ENCODE measurements around the gene OR5L2.
"Not testable (repeated sequence)": the region's sequence is repeated elsewhere in the genome, so short reads cannot be mapped to it uniquely, and the experiment has no call there.

OR5L2 gene

DNA sequence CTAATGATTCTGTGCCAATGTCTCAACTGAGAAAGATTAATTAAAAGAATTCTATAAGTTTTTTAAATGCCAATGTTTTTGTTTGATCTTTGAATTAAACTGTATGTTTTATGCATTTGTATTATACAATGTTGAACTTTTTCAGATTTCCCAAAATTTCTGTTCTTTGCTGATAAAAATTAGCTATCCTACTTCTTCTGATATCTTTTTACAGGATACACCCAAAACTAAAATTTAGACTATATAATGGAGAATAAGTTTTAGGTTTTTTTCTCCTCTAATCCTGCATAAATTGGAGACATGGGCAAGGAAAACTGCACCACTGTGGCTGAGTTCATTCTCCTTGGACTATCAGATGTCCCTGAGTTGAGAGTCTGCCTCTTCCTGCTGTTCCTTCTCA lies at the start of gene OR5L2:
Gene OR5L2 (plus strand): TSS at position 301 of the 400 bp plus-strand sequence. CDS start 0 bp downstream, at position 301.
- DNase-seq, result no peak

DNA sequence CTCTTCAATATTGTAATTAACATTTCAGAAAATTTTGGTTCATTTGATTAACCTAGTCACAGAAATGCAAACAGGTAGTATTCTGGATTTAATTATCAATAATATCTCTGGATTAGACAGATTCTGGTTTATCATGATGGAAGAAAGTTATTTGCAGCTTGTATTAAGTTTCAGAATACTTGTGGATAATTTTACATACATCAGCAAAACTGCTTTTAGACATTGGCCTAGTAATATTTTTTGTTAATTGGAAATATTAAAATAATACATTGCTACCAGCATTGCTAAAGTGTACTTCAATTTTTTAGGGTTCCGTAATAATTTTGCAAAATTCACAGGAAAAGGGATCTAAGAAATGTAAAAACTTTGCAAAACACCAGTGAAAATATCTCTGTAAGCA lies 35.4 kb upstream of the OR5L2 start:
- no peak for DNase-seq

DNA sequence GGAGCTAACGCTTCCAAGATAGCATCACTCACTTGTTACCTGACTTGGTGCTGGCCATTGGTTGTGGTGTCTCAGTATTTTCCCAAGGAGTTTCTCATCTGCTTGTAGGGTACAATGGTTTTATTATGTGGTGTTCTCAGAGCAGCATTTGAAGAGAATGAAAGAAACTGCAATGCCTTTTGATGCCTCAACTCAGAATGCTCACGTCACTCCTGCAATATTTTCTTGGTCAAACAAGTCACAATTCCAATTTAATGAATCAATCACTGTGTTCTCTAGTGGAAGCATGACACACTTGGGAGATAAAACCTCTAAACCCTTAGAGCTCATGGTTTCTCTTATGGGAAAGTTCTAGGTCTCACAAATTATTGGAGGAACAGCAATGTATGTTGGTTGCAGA lies 33.7 kb upstream of the OR5L2 start:
- DNase-seq, result no peak

DNA sequence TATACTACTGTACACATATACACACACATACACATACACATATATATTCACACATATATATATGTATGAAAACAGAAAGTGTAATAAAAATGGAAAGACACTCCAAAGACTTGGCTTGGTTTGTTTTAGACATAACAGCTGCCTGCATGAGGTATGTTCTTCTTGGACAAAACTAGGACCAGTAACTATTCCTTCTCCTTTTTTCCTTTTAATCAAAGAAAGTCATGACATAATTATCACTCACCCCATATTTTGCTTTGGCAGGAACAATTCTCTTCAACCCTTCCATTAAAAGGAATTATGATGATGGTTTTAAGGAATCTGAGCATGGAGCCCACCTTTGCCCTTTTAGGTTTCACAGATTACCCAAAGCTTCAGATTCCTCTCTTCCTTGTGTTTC lies 31.8 kb upstream of the OR5L2 start, which contains the start of gene OR5D14:
Gene OR5D14 (plus strand): TSS at position 301 of the 400 bp plus-strand sequence. CDS start 0 bp downstream, at position 301.
- no peak for DNase-seq

DNA sequence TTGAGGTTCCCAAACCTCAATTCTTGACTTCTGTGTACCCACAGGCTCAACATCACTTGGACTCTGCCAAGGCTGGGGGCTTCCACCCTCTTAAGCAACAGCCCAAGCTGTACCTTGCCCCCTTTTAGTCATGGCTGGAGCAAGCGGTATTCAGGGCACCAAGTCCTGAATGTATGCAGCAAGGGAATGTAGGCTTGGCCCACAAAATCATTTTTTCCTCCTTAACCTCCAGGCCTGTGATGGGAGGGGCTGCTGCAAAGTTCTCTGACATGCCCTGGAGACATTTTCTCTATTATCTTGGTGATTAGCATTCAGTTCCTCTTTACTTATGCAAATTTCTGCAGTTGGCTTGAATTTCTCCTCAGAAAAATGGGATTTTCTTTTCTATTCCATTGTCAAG lies 20.8 kb upstream of the OR5L2 start:
- DNase-seq, result no peak

DNA sequence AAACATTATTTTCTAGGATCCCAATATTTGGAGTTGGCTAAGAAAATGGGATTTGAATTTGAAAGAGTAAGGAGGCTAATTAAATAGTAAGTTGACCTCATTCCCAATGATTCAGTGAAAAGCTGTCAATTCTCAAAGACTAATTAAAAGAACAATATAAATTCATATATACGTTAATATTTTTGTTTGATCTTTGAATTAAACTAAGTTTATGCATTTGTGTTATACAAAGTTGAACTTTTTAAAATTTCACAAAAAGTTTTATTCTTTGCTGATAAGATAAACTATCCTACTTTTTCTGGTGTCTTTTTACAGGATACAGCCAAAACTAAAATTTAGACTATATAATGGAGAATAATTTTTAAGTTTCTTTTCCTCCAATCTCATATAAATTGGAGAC lies 16.0 kb upstream of the OR5L2 start, which contains the start of gene OR5L1:
Gene OR5L1 (plus strand): TSS at position 301 of the 400 bp plus-strand sequence. CDS start 100 bp downstream, outside the sequence.
- no peak for DNase-seq

DNA sequence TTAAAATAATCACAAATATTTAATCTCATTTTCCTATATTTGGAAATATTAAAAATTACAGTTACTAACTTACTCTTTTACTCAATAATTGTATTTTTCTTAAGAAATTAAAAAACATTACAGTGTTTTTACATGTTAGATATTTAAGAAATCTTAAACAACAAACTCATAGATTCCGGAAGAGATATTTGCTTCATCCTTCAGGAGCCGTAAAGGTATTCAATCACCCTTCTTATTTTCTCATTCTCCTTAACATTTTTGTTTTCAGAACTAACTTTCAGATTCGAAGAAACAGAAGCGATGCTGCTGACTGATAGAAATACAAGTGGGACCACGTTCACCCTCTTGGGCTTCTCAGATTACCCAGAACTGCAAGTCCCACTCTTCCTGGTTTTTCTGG lies 7.7 kb upstream of the OR5L2 start, which contains the start of gene OR5D18:
Gene OR5D18 (plus strand): TSS at position 301 of the 400 bp plus-strand sequence. CDS start 0 bp downstream, at position 301.
- DNase-seq, result no peak

DNA sequence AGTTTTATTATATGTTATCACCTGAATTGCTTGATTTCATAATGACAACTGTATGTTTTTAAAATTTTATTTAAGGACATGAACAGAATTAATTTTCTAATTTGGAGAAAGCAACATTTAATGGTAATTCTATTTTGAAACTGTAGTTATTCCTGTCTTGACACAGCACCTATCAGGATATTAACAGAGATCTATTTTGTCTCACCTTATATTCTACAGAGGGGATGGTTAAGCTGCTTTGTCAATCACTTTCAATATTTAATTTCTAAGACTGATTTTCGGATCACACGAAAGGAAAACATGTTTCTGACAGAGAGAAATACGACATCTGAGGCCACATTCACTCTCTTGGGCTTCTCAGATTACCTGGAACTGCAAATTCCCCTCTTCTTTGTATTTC lies 11.4 kb downstream of the OR5L2 start, which contains the start of gene OR5D16:
Gene OR5D16 (plus strand): TSS at position 301 of the 400 bp plus-strand sequence. CDS start 0 bp downstream, at position 301.
- no peak for DNase-seq

DNA sequence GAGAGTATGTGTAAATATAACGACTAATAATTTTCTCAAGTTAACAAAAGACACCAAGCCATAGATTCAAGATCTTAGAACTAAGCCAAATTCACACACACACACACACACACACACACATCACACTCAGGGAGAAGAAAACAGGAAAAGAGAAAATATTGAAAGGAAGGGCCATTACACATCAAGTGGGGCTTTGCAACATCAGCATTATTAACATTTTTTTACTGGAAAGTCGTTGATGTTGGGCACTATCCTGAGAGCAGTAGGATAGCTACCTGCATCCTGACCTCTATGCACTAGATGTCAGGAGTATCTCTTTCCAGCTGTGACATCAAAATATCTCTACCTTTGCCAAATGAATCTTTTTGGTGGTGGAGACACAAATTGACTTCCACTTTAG lies 20.4 kb downstream of the OR5L2 start:
- no peak for DNase-seq

DNA sequence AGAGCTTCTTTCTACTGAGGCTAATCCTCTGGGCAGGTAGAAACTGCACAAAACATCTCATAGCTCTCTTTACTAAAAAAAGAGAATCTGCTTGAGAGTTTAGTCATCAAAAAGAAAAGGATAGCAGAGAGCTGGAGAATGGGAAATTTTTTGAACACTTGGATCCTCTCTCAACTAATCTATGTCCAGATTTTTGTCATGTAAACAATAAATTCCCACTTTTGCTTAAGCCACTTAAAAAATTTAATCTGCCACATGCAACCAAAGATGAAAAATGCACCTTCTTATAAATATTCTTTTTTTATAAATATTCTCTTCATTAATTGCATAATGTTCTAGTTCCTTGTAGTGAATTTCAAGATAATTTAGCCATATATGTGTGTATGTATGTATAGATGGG lies 22.0 kb downstream of the OR5L2 start:
- DNase-seq, result no peak

DNA sequence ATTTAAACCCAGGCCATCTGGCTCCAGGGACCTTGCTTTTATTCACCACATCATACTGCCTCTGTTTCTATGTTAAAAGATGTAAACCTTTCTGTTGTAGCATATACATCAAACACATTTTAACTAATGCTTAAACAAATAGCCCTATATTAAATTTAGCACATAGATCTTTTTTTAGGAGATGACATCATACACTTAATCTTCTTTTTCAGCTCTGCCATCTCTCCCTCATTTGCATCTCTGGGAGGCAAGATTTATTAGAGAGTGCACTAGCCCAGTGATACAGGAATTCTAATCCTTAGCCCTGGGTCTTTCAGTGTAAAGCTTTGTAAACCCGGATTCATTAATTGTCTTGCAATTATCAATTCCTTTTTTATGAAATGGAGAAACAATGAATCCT lies 25.1 kb downstream of the OR5L2 start:
- DNase-seq, result no peak

DNA sequence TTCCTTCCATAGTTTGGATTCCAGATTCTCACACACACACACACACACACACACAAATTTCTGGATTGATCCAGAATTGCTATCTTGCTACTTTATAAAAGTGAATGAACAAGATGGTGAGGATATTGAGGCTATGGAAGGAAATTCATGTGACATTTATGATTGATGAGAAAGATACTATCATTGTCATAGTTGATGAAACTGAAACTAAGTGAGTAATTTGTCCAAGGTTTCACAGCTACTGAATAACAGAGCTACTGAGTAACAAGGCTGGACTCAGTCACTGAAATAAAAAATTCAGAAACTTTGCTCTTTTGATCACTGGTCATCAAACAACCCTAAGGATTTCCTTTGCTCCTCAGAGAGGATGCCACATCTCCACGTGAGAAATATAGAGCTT lies 27.7 kb downstream of the OR5L2 start:
- no peak for DNase-seq

DNA sequence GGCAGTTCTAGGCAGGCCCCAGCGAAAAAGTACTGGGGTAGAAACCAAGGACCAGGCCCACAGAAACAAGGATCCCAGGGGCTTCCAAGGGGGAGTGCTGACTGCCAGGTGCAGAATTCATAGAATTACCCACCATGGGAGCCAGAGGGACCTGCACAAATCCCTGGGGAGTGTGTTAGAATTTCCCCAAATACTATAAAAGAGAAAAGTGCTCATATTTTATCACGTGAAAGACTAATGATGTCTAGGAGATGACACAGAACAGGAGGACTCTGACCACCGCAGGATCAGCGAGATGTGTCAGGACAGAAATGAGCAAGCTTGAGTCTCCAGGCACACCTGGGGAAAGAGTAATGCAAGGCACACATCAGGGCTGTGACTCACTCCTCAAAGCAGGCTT lies 40.3 kb downstream of the OR5L2 start:
- not testable (repeated sequence) for DNase-seq

DNA sequence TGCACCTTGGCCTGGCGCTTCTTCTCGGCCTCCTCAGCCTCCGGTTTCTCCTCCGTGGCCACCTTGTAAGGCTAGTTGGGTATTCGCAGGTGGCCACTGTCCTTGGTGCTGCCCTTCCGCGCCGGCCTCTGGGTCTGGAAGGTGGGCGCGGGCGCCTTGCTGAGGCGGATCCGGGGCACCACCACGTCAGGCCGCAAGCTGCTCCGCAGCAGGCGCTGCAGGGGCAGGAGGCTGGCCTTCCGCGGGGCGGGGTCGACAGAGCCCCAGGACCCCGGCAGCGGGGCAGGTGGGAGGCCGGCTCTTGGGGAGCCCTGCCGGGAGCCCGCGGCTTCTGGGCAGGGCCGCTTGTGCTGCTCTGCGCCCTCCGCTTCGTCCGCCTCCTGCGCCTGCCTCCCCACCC lies 45.7 kb downstream of the OR5L2 start:
- DNase-seq, result not testable (repeated sequence)

DNA sequence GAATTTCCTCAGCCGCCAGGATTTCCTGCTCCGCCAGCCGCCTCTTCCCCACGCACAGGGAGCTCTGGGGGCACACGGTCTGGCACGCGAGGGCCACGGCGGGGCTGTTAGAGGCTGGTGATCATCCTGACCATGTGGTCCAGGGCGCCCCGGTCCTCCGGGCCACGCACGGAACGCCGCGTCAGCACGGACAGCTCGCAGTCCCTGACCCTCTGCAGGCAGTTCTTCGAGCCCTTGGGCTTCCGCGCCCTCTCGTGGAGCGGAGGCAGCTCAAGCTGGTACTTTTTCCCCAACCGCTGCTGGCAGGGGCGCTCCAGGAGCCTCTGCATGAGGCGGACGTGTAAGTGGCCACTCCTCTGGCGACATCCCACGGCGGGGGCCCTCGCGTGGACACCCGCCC lies 46.1 kb downstream of the OR5L2 start:
- DNase-seq, result not testable (repeated sequence)
